CD8-positive, alpha-beta memory T cell (primary cell): ENCODE results near the gene HHAT. TPM values are rescaled to one million over a fixed set of nuclear protein-coding genes. Genes with fewer than 3 reads are reported as not detected.

ENCODE experiments used
- CTCF ChIA-PET: fragments of 350-600 bp; sonication (Branson Sonifier 250); formaldehyde crosslinking; loops from one replicate; lab custom pipeline; 2021; ENCODE audit warnings: antibody characterized with exemption; lab: Charles Lee
- POLR2A ChIA-PET: fragments of 350-600 bp; sonication (Branson Sonifier 250); formaldehyde crosslinking; loops from one replicate; lab custom pipeline; 2021; ENCODE audit warnings: antibody characterized with exemption; lab: Charles Lee
- DNase-seq, 5 donors: peaks; one replicate each; pipeline versions ENCODE4 v3.0.0 to v3.0.0-alpha.2; 2020 to 2022; ENCODE audit warnings: mixed read lengths in 1 of 5
- H3K27ac ChIP-seq: one replicate; pipeline ENCODE4 v1.7.0; 2013; ENCODE audit warnings: low read depth, mild to moderate bottlenecking, low read length, moderate library complexity
- H3K27me3 ChIP-seq: 2 replicates; pipeline ENCODE4 v1.7.0; 2013; ENCODE audit warnings: low read length, mild to moderate bottlenecking; ENCODE audit not compliant: insufficient read depth, poor library complexity, severe bottlenecking
- H3K36me3 ChIP-seq: 2 replicates; pipeline ENCODE4 v1.7.0; 2013; ENCODE audit warnings: mild to moderate bottlenecking, low read length, moderate library complexity; ENCODE audit not compliant: insufficient read depth
- H3K4me1 ChIP-seq: 2 replicates; pipeline ENCODE4 v1.7.0; 2013; ENCODE audit warnings: mild to moderate bottlenecking, low read length, moderate library complexity; ENCODE audit not compliant: insufficient read depth
- H3K4me3 ChIP-seq: 2 replicates; pipeline ENCODE4 v1.7.0; 2013; ENCODE audit warnings: mild to moderate bottlenecking, low read length
- H3K9me3 ChIP-seq: 2 replicates; pipeline ENCODE4 v1.7.0; 2013; ENCODE audit warnings: mild to moderate bottlenecking, low read length
- H3K27ac Mint-ChIP-seq, 8 donors: one replicate each; pipeline ENCODE4 v1.8.0; 2020 to 2021; ENCODE audit warnings: mixed read lengths in 8 of 8, mild to moderate bottlenecking in 6 of 8, inconsistent platforms in 3 of 8, moderate library complexity in 3 of 8
- H3K27me3 Mint-ChIP-seq, 2 donors: one replicate each; pipeline ENCODE4 v1.8.0; 2020 to 2021; ENCODE audit warnings: mixed read lengths in 2 of 2, mild to moderate bottlenecking in 1 of 2, moderate library complexity in 1 of 2
- H3K36me3 Mint-ChIP-seq, 3 donors: one replicate each; pipeline ENCODE4 v1.8.0; 2020 to 2021; ENCODE audit warnings: mixed read lengths in 3 of 3, inconsistent platforms in 1 of 3, mild to moderate bottlenecking in 1 of 3
- H3K4me1 Mint-ChIP-seq, 3 donors: one replicate each; pipeline ENCODE4 v1.8.0; 2020 to 2021; ENCODE audit warnings: mixed read lengths in 3 of 3, inconsistent platforms in 1 of 3, mild to moderate bottlenecking in 1 of 3
- H3K4me3 Mint-ChIP-seq, 7 donors: one replicate each; pipeline ENCODE4 v1.8.0; 2020 to 2021; ENCODE audit warnings: mixed read lengths in 7 of 7, mild to moderate bottlenecking in 6 of 7, moderate library complexity in 4 of 7, inconsistent platforms in 2 of 7
- H3K9me3 Mint-ChIP-seq, 5 donors: one replicate each; pipeline ENCODE4 v1.8.0; 2020 to 2022; ENCODE audit warnings: mixed read lengths in 5 of 5, mild to moderate bottlenecking in 3 of 5, moderate library complexity in 2 of 5, inconsistent platforms in 1 of 5
- polyA plus RNA-seq: library from polyadenylated mRNA; unstranded; fragments of 300-500 nt; fragmentation: Illumina TruSeq; gene quantifications from one replicate; pipeline ENCODE4 v1.2.3, GENCODE V29; 2021
- total RNA-seq, 2 experiments: library from RNA; stranded (reverse); gene quantifications; one replicate each; pipeline ENCODE4 v1.2.3, GENCODE V29; 2021

The HHAT gene
- total and polyA plus RNA-seq, 3 experiments from 2014 or later: 1.4 to 4.6 (median 2.1) TPM

DNA sequence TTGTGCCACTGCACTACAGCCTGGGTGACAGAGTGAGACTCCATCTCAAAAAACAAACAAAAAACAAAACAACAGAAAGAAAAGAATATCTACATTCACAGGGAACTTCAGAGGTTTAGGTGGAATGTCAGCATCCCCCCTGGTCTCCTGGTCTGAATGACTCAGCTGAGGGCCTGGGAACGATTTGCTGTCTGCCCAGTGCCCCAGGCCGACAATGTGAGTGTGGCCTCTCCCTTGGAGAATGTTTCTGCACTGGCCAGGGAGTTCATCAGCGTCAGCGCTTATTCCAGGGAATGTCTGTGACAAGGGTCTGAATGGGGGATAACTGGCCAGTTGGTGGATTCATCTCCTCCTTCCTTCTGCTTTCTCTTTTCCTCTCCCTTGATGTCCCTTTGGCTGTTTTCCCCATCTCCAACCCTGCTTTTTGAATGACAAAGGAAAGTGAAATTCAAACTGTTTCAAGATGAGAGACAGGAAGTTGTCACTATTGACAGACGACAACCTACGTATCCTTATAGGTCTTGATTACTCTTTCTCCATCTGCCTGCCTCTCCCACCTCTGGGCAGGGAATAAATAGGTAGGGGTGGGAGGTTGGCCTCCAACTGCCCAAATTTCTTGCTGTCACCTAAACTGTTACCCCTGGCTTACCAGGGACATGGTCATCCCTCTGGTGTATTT, 213.1 kb downstream of the HHAT start:
- H3K4me1 Mint-ChIP-seq: peaks cover 0 to 4% (median 0%) of the 10 kb centered on the region in 3 donors
- H3K36me3 ChIP-seq: no peaks in the 10 kb centered on the region
- no peak for DNase-seq
- H3K27ac Mint-ChIP-seq: peak overlapping the region in 1 of 8 donors; percentile 16
- CTCF ChIA-PET: no interaction called here
- H3K9me3 ChIP-seq: no peaks in the 10 kb centered on the region
- H3K4me3 Mint-ChIP-seq: peak overlapping the region in 1 of 7 donors; percentile 18
- no peak overlapping the region for H3K27ac ChIP-seq
- H3K4me1 ChIP-seq: no peaks in the 10 kb centered on the region
- H3K36me3 Mint-ChIP-seq: peaks cover 3 to 10% (median 7%) of the 10 kb centered on the region in 3 donors
- POLR2A ChIA-PET: no interaction called here
- H3K9me3 Mint-ChIP-seq: no peaks in the 10 kb centered on the region
- no peaks in the 10 kb centered on the region for H3K27me3 Mint-ChIP-seq
- H3K27me3 ChIP-seq: no peaks in the 10 kb centered on the region
- H3K4me3 ChIP-seq: no peak overlapping the region

DNA sequence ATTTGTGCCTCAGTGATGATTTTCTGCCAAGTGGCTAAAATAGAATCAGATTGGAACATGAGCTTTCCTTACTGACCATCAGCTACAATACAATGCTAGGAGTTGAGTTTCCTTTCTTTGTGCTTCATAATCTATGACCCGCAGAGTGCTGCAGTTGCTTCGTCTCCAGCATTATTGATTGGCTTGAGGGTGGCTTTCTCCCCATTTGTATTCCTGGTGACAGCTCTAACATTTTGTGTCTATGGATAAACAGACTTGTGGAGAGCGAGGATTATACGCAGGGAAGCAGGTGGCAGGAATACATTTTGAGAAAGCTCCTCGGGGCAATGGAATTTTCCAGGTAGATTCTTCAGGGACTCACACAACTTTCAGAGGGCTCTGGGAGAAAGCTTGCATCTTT, 223.2 kb downstream of the HHAT start:
- Histone ChIP-seq H3K9me3 (no peaks in the 10 kb centered on the region), H3K4me1 (no peaks in the 10 kb centered on the region), H3K27ac (no peak overlapping the region), H3K36me3 (no peaks in the 10 kb centered on the region), H3K4me3 (no peak overlapping the region), H3K27me3 (no peaks in the 10 kb centered on the region)
- CTCF ChIA-PET: no interaction called here
- H3K4me3 Mint-ChIP-seq: no peak overlapping the region
- no peaks in the 10 kb centered on the region for H3K27me3 Mint-ChIP-seq
- DNase-seq: no peak
- H3K36me3 Mint-ChIP-seq: peaks cover 0 to 4% (median 0%) of the 10 kb centered on the region in 3 donors
- peaks cover 0 to 4% (median 0%) of the 10 kb centered on the region in 5 donors for H3K9me3 Mint-ChIP-seq
- POLR2A ChIA-PET: no interaction called here
- H3K27ac Mint-ChIP-seq: peak overlapping the region in 1 of 8 donors; percentile 70
- H3K4me1 Mint-ChIP-seq: no peaks in the 10 kb centered on the region

- Histone ChIP-seq H3K36me3 (no peaks in the 10 kb centered on the region), H3K27ac (no peak overlapping the region), H3K4me3 (no peak overlapping the region), H3K9me3 (no peaks in the 10 kb centered on the region), H3K27me3 (no peaks in the 10 kb centered on the region), H3K4me1 (no peaks in the 10 kb centered on the region)
- Mint-ChIP-seq H3K9me3 (no peaks in the 10 kb centered on the region), H3K4me3 (no peak overlapping the region), H3K27me3 (no peaks in the 10 kb centered on the region), H3K4me1 (no peaks in the 10 kb centered on the region), H3K27ac (no peak overlapping the region), H3K36me3 (peaks cover 0 to 4% (median 0%) of the 10 kb centered on the region in 3 donors)
- no peak for DNase-seq
- ChIA-PET CTCF (no interaction called here), POLR2A (no interaction called here)
Observed at GRCh38 chr1:210553711-210554110, 225.0 kb downstream of the HHAT start.

- POLR2A ChIA-PET: no interaction called here
- H3K27ac Mint-ChIP-seq: no peak overlapping the region
Observed at GRCh38 chr1:210554382-210554781, 225.7 kb downstream of the HHAT start.

DNA sequence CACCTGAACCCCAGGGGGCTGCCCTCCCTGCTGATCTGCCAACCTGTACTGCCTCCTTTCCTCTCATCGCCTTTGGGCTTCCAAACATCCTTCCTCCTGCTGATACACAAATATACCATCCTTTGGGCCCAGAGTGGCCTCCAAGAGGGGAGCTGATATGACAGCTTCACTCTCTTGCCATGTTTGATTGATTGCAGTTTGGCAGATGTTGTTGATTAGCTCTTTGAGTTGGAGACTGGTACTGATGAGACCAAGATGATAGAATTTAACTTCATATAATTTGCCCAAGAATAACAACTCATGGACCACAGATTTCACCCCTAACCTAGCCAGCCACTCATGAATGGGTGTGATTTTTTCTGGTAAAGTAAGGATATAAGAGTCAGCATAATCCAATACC, 227.8 kb downstream of the HHAT start:
- Histone ChIP-seq H3K4me3 (no peak overlapping the region), H3K27ac (no peak overlapping the region), H3K27me3 (no peaks in the 10 kb centered on the region), H3K4me1 (no peaks in the 10 kb centered on the region), H3K36me3 (no peaks in the 10 kb centered on the region), H3K9me3 (no peaks in the 10 kb centered on the region)
- no peak for DNase-seq
- Mint-ChIP-seq H3K36me3 (peaks cover 0 to 4% (median 0%) of the 10 kb centered on the region in 3 donors), H3K4me3 (no peak overlapping the region), H3K27ac (no peak overlapping the region), H3K27me3 (no peaks in the 10 kb centered on the region), H3K4me1 (no peaks in the 10 kb centered on the region), H3K9me3 (no peaks in the 10 kb centered on the region)
- CTCF ChIA-PET: no interaction called here
- POLR2A ChIA-PET: no interaction called here

More at GRCh38 chr1:210554382-210554781, 225.7 kb downstream of the HHAT start:
- Histone ChIP-seq H3K4me1 (no peaks in the 10 kb centered on the region), H3K36me3 (no peaks in the 10 kb centered on the region), H3K4me3 (no peak overlapping the region), H3K27ac (no peak overlapping the region), H3K9me3 (no peaks in the 10 kb centered on the region), H3K27me3 (no peaks in the 10 kb centered on the region)
- DNase-seq: no peak
- no peaks in the 10 kb centered on the region for H3K9me3 Mint-ChIP-seq
- CTCF ChIA-PET: no interaction called here
- H3K27me3 Mint-ChIP-seq: no peaks in the 10 kb centered on the region
- H3K36me3 Mint-ChIP-seq: peaks cover 0 to 4% (median 0%) of the 10 kb centered on the region in 3 donors
- no peak overlapping the region for H3K4me3 Mint-ChIP-seq
- H3K4me1 Mint-ChIP-seq: no peaks in the 10 kb centered on the region

- no peaks in the 10 kb centered on the region for H3K4me1 Mint-ChIP-seq
- Histone ChIP-seq H3K27ac (no peak overlapping the region), H3K4me1 (no peaks in the 10 kb centered on the region), H3K9me3 (no peaks in the 10 kb centered on the region), H3K36me3 (no peaks in the 10 kb centered on the region), H3K4me3 (no peak overlapping the region), H3K27me3 (no peaks in the 10 kb centered on the region)
- H3K36me3 Mint-ChIP-seq: peaks cover 0 to 3% (median 0%) of the 10 kb centered on the region in 3 donors
- no peaks in the 10 kb centered on the region for H3K27me3 Mint-ChIP-seq
- CTCF ChIA-PET: no interaction called here
- no peak for DNase-seq
- POLR2A ChIA-PET: no interaction called here
- no peak overlapping the region for H3K4me3 Mint-ChIP-seq
- H3K9me3 Mint-ChIP-seq: no peaks in the 10 kb centered on the region
- no peak overlapping the region for H3K27ac Mint-ChIP-seq
Observed at GRCh38 chr1:210557426-210558077, 228.8 kb downstream of the HHAT start.

GRCh38 chr1:210558302-210558701, 229.6 kb downstream of the HHAT start:
- ChIA-PET POLR2A (no interaction called here), CTCF (no interaction called here)
- no peaks in the 10 kb centered on the region for H3K9me3 Mint-ChIP-seq
- H3K27me3 ChIP-seq: no peaks in the 10 kb centered on the region
- H3K27ac Mint-ChIP-seq: no peak overlapping the region
- no peaks in the 10 kb centered on the region for H3K9me3 ChIP-seq
- no peak overlapping the region for H3K4me3 Mint-ChIP-seq
- H3K27me3 Mint-ChIP-seq: no peaks in the 10 kb centered on the region
- no peak overlapping the region for H3K27ac ChIP-seq
- DNase-seq: no peak
- H3K36me3 Mint-ChIP-seq: peaks cover 0 to 3% (median 0%) of the 10 kb centered on the region in 3 donors
- H3K4me3 ChIP-seq: no peak overlapping the region
- H3K36me3 ChIP-seq: no peaks in the 10 kb centered on the region
- H3K4me1 Mint-ChIP-seq: no peaks in the 10 kb centered on the region
- no peaks in the 10 kb centered on the region for H3K4me1 ChIP-seq

GRCh38 chr1:210565306-210565705, 236.6 kb downstream of the HHAT start:
- Mint-ChIP-seq H3K4me3 (no peak overlapping the region), H3K36me3 (no peaks in the 10 kb centered on the region), H3K4me1 (no peaks in the 10 kb centered on the region), H3K27me3 (peaks cover 0 to 2% of the 10 kb centered on the region in 2 donors), H3K9me3 (no peaks in the 10 kb centered on the region), H3K27ac (no peak overlapping the region)
- DNase-seq: no peak
- H3K4me3 ChIP-seq: no peak overlapping the region
- no peaks in the 10 kb centered on the region for H3K4me1 ChIP-seq
- ChIA-PET CTCF (interaction anchor here (1.5 kb wide), 1 partner anchor 25 kb away, joined by 3 read pairs; no protein-coding TSS in a partner anchor), POLR2A (no interaction called here)
- no peaks in the 10 kb centered on the region for H3K27me3 ChIP-seq
- H3K36me3 ChIP-seq: no peaks in the 10 kb centered on the region
- H3K27ac ChIP-seq: no peak overlapping the region
- H3K9me3 ChIP-seq: no peaks in the 10 kb centered on the region
